Measurements from ENCODE around the gene CALR. TPM values are rescaled to one million over a fixed set of nuclear protein-coding genes. Genes with fewer than 3 reads are reported as not detected.

Gene CALR
- total and polyA plus RNA-seq, 9 of the 15 experiments (the other 6 are each of a cell fraction or from before 2014, with no cell fraction given): 126 to 811 (median 642) TPM

- TF ChIP-seq AFF4 (CRISPR knock-in tag; IDR thresholded peaks at IDR 0.05): 0 out of 2 replicates have a peak, but pooled peaks have one; percentile 23
- TF ChIP-seq ARID4B (CRISPR knock-in tag; IDR thresholded peaks at IDR 0.05): peak; percentile 99
- 0 out of 2 replicates have a peak, but pooled peaks have one; percentile 24 for TF ChIP-seq SOX6 (IDR thresholded peaks at IDR 0.05)
- TF ChIP-seq CEBPZ (IDR thresholded peaks at IDR 0.05; ENCODE audit: borderline replicate concordance, low read depth, low read length): 0 out of 2 replicates have a peak, but pooled peaks have one; percentile 13
- TF ChIP-seq SMAD3 (CRISPR knock-in tag; conservative IDR thresholded peaks at IDR 0.05): no peak
- TF ChIP-seq MTA1 (IDR thresholded peaks at IDR 0.05; ENCODE audit: borderline replicate concordance): peak; percentile 96
- peak; percentile 19; the same call in 1 of the 2 replicates for TF ChIP-seq ZNF282 (CRISPR knock-in tag; IDR thresholded peaks at IDR 0.05)
- TF ChIP-seq ZNF431 (CRISPR knock-in tag; IDR thresholded peaks at IDR 0.05): peak; percentile 70; the same call in 1 of the 2 replicates
- peak; percentile 99 for TF ChIP-seq FOXM1 (IDR thresholded peaks at IDR 0.05; ENCODE audit: low read depth)
- TF ChIP-seq FOXM1 (CRISPR knock-in tag; IDR thresholded peaks at IDR 0.05; ENCODE audit: low read depth): no peak
- TF ChIP-seq SP1 (CRISPR knock-in tag; IDR thresholded peaks at IDR 0.05): peak; percentile 98
- TF ChIP-seq KLF13 (tag; IDR thresholded peaks at IDR 0.05; ENCODE audit: borderline replicate concordance, low read depth): 0 out of 2 replicates have a peak, but pooled peaks have one; percentile 46
- peak; percentile 92; a peak in 3 of 4 replicates for TF ChIP-seq SIN3A (IDR thresholded peaks at IDR 0.05; ENCODE audit: borderline replicate concordance in 2 of 2, control insufficient read depth in 1 of 2, low read depth in 2 of 2, low read length in 2 of 2)
These were observed 47.4 kb upstream of the CALR start, which contains the start of gene GCDH (continued) for GRCh38 chr19:12890787-12891552.
